ENCODE data around the gene PAPPA2. TPM values are rescaled to one million over a fixed set of nuclear protein-coding genes. Genes with fewer than 3 reads are reported as not detected.

PAPPA2 gene
- total and polyA plus RNA-seq, 2 of the 8 experiments (the other 6 are each of a cell fraction or from before 2014, with no cell fraction given), result 0.08 to 0.88 TPM

DNA sequence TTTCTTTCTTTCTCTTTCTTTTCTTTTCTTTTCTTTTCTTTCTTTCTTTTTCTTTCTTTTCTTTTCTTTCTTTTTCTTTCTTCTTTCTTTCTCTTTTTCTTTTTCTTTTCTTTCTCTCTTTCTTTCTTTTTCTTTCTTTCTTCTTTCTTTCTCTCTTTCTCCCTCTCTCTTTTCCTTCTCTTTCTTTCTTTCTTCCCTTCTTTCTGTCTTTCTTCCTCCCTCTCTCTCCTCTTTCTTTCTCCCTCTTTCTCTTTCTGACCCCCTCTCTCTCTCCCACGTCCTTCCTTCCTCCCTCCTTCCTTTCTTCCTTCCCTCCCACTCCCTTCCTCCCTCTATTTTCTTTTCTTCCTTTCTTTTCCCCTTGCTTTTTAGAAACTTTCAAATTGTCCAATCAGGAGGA lies 333.6 kb downstream of the PAPPA2 start:
- Histone ChIP-seq H4K5ac (ENCODE audit: insufficient read length, low read depth, low read length) (no peak overlapping the region), H3K14ac (ENCODE audit: insufficient read length) (no peak overlapping the region), H2AK5ac (ENCODE audit: low read depth, low read length) (no peak overlapping the region), H3K36me3 (ENCODE audit: control insufficient read depth in 2 of 4, insufficient read depth in 4 of 4, low read length in 3 of 4) (no peaks in the 10 kb centered on the region), H2BK120ac (replicated peaks; ENCODE audit: low read depth, low read length) (no peak overlapping the region), H3K4ac (replicated peaks; ENCODE audit: insufficient read length, low read depth, low read length) (no peak overlapping the region), H3K4me2 (ENCODE audit: insufficient read depth in 1 of 2, low read depth in 2 of 2, low read length in 2 of 2) (no peak overlapping the region), H3K56ac (replicated peaks; ENCODE audit: insufficient read length, low read depth, low read length) (no peak overlapping the region), H2AFZ (ENCODE audit: low read length) (no peak overlapping the region), H2BK12ac (ENCODE audit: low read depth, low read length) (no peak overlapping the region), H3K79me1 (ENCODE audit: low read depth, low read length) (no peaks in the 10 kb centered on the region), H4K8ac (ENCODE audit: extremely low read depth, insufficient read depth, low read length) (no peak overlapping the region), H2BK5ac (ENCODE audit: low read depth, low read length) (no peak overlapping the region), H3K4me3 (ENCODE audit: extremely low read depth in 1 of 4, insufficient read depth in 2 of 4, low read depth in 3 of 4, low read length in 4 of 4) (no peak overlapping the region), H3K23me2 (ENCODE audit: low read depth, low read length) (no peaks in the 10 kb centered on the region), H2BK20ac (ENCODE audit: low read length) (no peak overlapping the region), H3K27ac (ENCODE audit: low read depth, low read length) (no peak overlapping the region), H3K27me3 (replicated peaks in 1 of 4; ENCODE audit: control insufficient read depth in 3 of 4, extremely low read depth in 1 of 4, insufficient read depth in 3 of 4, low read length in 3 of 4) (no peaks in the 10 kb centered on the region), H4K20me1 (replicated peaks in 1 of 2; ENCODE audit: control insufficient read depth in 1 of 2, insufficient read depth in 2 of 2, low read length in 2 of 2) (no peaks in the 10 kb centered on the region), H3K23ac (ENCODE audit: insufficient read length) (no peak overlapping the region), H3K18ac (ENCODE audit: extremely low read depth, low read length) (no peak overlapping the region), H3K79me2 (ENCODE audit: control insufficient read depth in 1 of 2, insufficient read depth in 2 of 2, low read length in 2 of 2) (no peaks in the 10 kb centered on the region), H3K4me1 (replicated peaks in 1 of 4; ENCODE audit: control insufficient read depth in 3 of 4, insufficient read depth in 4 of 4, low read length in 3 of 4) (peaks cover 0 to 4% (median under 1%) of the 10 kb centered on the region in 4 experiments; a peak in 3 of 7 replicates), H4K91ac (replicated peaks; ENCODE audit: insufficient read length, low read length) (no peak overlapping the region), H3K9me3 (ENCODE audit: insufficient read depth in 2 of 2, low read depth in 1 of 2, low read length in 1 of 2) (no peaks in the 10 kb centered on the region), H2BK15ac (ENCODE audit: low read length) (no peak overlapping the region), H3K9ac (replicated peaks in 1 of 4; ENCODE audit: extremely low read depth in 1 of 4, low read depth in 3 of 4, low read length in 3 of 4) (no peak overlapping the region)
- WGBS, 2 experiments (ENCODE audit: extremely low coverage in 1 of 2, insufficient coverage in 1 of 2, insufficient read length in 1 of 2, insufficient replicate concordance in 2 of 2, low coverage in 1 of 2, low lambda C conversion rate in 2 of 2, missing lambda C conversion rate in 1 of 2), result 41 to 60% methylated on average over 1 of the region's 1 CpG
- CTCF ChIA-PET (ENCODE audit: partially characterized antibody), result no interaction called here
- DNase-seq (ENCODE audit: low read depth in 1 of 2, low spot score in 2 of 2) (no peak), FAIRE-seq (no peak)
- TF ChIP-seq, protein P1, sequence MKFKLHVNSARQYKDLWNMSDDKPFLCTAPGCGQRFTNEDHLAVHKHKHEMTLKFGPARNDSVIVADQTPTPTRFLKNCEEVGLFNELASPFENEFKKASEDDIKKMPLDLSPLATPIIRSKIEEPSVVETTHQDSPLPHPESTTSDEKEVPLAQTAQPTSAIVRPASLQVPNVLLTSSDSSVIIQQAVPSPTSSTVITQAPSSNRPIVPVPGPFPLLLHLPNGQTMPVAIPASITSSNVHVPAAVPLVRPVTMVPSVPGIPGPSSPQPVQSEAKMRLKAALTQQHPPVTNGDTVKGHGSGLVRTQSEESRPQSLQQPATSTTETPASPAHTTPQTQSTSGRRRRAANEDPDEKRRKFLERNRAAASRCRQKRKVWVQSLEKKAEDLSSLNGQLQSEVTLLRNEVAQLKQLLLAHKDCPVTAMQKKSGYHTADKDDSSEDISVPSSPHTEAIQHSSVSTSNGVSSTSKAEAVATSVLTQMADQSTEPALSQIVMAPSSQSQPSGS (IDR thresholded peaks at IDR 0.05; ENCODE audit: low read length), result no peak
- TF ChIP-seq, protein P2, sequence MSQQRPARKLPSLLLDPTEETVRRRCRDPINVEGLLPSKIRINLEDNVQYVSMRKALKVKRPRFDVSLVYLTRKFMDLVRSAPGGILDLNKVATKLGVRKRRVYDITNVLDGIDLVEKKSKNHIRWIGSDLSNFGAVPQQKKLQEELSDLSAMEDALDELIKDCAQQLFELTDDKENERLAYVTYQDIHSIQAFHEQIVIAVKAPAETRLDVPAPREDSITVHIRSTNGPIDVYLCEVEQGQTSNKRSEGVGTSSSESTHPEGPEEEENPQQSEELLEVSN (IDR thresholded peaks at IDR 0.05), result no peak
- TF ChIP-seq BACH1 (IDR thresholded peaks at IDR 0.05; ENCODE audit: low read length), result no peak
- TF ChIP-seq, protein P3, sequence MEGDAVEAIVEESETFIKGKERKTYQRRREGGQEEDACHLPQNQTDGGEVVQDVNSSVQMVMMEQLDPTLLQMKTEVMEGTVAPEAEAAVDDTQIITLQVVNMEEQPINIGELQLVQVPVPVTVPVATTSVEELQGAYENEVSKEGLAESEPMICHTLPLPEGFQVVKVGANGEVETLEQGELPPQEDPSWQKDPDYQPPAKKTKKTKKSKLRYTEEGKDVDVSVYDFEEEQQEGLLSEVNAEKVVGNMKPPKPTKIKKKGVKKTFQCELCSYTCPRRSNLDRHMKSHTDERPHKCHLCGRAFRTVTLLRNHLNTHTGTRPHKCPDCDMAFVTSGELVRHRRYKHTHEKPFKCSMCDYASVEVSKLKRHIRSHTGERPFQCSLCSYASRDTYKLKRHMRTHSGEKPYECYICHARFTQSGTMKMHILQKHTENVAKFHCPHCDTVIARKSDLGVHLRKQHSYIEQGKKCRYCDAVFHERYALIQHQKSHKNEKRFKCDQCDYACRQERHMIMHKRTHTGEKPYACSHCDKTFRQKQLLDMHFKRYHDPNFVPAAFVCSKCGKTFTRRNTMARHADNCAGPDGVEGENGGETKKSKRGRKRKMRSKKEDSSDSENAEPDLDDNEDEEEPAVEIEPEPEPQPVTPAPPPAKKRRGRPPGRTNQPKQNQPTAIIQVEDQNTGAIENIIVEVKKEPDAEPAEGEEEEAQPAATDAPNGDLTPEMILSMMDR (IDR thresholded peaks at IDR 0.05; ENCODE audit: control extremely low read depth in 1 of 3, insufficient read depth in 1 of 3, low read depth in 1 of 3, low read length in 3 of 3), result no peak
- no peak for TF ChIP-seq JUN (IDR thresholded peaks at IDR 0.05; ENCODE audit: low read depth, low read length)
- TF ChIP-seq RXRA (IDR thresholded peaks at IDR 0.05; ENCODE audit: insufficient read depth, low read depth, low read length), result no peak
- no peak for TF ChIP-seq GABPA (IDR thresholded peaks at IDR 0.05; ENCODE audit: borderline replicate concordance, insufficient read depth, low read length)
- POLR2A ChIA-PET (ENCODE audit: partially characterized antibody), result no interaction called here
